GM10847 (cell line): ENCODE data around the gene TPM1.

Source experiments
- POLR2A ChIP-seq: IDR thresholded peaks from 2 replicates; pipeline ENCODE4 v1.6.1; 2011; ENCODE audit not compliant: insufficient read length; ENCODE audit errors: extremely low read depth

TPM1 gene

GRCh38 chr15:63010920-63011693 lies 31.4 kb upstream of the TPM1 start:
- TF ChIP-seq POLR2A = no peak

DNA sequence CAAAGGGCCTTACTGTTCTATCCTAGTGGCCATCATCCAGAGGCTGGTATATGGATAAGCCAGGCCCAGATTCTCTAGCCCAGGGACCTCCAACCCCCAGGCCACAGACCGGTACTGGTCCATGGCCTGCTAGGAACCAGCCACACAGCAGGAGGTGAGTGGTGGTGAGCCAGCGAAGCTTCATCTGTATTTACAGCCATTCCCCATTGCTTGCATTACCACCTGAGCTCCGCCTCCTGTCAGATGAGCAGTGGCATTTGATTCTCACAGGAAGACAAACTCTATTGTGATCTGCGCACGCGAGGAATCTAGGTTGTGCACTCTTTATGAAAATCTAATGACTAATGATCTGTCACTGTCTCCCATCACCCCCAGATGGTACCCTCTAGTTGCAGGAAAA lies 30.1 kb upstream of the TPM1 start:
- TF ChIP-seq POLR2A = no peak

DNA sequence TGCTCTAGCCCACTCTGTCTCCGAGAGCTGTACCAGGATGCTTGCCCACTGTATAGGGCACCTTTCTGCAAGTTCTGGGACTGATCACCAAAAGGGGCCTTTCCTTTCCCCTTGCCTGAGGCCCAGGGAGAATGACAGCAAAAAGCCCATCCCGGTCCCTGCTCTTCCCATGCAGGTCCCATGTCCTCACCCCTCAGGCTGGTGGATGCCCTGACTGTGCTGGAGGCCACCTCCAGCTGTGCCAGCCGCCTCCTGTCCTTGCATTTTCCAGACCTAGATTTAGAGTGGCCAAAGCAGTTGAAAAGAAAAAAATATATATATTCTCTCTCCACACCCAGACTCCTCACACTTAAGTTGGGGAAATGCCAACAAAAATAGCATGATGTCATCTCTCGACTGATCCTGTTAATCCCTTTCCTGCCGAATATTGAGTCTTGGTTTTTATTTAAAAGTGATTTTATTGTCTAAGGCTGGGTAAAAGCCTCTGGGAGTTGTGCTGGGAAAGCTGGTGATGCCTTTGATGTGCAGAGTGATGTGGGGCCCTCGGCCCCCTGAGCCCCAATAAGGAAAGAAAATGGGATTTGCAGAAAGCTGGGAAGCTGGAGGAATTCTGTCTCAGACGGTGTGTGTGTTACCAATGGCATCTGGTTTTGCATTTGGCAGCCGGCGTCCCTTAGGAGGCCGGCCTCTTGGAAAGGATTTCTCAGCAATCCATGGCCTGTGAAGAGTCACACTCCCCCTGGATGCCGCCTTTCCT lies 29.3 kb upstream of the TPM1 start:
- TF ChIP-seq POLR2A = no peak

DNA sequence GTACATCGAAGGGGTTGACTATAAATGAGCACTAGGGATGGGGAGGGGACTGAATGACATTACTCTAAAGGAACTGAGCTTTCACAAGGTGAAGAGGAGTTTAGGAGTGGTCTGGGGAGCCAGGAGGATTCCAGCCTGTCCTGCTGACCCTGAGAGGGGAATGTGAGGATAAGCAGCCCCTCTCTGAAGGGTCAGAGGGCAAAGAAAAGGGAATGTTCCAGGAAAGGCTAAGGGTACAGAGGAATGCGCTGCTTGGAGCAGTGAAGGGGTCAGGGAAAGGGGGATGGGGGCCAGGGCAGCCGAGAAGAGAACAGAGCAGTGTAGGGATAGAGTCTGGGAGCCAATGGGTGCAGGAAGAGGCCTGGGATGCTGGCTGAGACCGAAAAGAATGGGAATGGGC lies 28.0 kb upstream of the TPM1 start:
- no peak for TF ChIP-seq POLR2A

GRCh38 chr15:63015618-63016017 lies 26.9 kb upstream of the TPM1 start:
- no peak for TF ChIP-seq POLR2A

DNA sequence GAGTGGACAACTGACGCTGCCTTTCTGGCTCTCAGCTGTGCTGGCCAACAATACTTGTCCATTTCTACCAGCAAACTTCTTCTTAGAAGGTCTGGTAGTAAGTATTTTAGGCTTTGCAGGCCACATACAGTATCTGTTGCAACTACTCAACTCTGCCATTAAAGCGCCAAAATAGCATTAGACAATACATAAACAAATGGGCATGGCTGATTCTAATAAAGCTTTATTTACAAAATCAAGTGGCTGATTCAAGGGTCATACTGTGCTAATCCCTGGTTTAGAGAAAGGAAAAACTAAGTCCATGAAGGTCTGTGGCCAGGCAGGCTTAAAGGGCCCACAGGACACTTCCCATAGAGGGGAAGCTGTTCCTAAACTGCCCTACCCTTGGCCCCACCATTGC lies 26.3 kb upstream of the TPM1 start:
- TF ChIP-seq POLR2A = no peak

GRCh38 chr15:63018639-63019038 lies 23.9 kb upstream of the TPM1 start:
- TF ChIP-seq POLR2A = no peak

- TF ChIP-seq POLR2A = no peak
These were observed 22.9 kb upstream of the TPM1 start for GRCh38 chr15:63019511-63020109.

DNA sequence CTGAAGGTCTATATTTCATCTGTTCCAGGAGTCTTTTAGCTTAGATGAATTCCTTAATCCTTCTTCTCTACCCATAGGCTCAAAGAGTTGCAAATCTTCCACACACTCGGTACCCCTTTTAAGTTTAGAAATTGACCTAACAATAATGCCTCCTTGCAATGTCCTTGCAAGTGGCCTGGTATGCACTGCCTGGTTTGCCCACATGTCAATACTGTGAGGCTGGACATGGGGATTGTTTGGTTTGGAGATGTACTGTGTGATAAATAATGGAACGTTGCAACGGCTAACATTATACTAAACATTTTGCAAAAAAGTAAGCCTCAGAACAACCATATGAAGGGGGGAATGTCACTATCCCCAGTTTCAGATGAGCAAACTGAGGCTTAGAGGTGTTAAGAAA lies 22.4 kb upstream of the TPM1 start:
- no peak for TF ChIP-seq POLR2A

GRCh38 chr15:63020759-63021430 lies 21.7 kb upstream of the TPM1 start:
- no peak for TF ChIP-seq POLR2A

GRCh38 chr15:63022181-63022580 lies 20.4 kb upstream of the TPM1 start:
- TF ChIP-seq POLR2A = no peak

GRCh38 chr15:63022663-63023062 lies 19.9 kb upstream of the TPM1 start:
- TF ChIP-seq POLR2A = no peak

DNA sequence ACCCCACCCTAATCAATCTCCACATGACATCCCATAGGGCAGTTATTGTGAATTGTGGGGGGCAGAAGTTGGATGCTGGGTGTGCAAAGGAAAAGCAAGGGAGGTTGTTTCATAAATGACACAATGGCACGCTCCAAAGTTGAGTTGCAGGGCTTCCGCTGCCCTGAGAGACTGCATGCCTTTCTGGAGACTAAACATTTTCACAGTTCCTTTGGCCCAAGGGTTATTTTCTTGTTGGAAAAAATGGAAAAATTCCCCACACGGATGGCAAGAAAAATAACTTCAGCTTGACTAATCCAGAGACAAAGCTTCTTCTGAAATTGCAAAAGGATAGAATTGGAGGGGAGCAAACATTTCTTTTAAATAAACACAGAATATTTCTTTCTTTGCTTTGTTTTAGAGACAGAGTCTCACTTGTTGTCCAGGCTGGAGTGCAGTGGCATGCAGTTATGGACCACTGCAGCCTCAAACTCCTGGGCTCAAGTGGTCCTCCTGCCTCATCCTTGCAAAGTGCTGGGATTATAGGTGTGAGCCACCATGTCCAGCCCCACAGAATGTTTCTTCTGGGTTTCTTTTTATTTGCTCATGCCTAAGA lies 19.1 kb upstream of the TPM1 start:
- no peak for TF ChIP-seq POLR2A

- TF ChIP-seq POLR2A = no peak
These were observed 17.1 kb upstream of the TPM1 start for GRCh38 chr15:63025460-63025859.

DNA sequence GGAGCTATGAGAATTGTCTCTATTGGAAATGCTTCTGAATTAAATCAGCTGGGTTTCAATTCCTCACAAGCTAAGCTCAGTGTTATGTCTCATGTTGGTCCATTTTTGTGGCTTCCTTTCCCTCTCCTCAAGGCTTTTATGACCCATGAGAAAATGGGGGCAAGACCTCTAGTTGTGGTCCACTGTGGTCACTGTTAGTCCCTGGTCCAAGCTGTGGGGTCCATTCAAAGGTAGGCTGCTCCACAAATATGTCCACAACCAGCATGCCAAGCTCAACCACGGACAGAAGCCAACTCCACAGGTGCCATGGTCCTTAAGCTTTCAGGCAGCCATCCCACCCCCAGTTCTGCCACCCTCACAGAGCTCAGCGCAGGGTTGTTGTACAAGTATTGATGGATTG lies 14.9 kb upstream of the TPM1 start:
- no peak for TF ChIP-seq POLR2A
